SK-N-MC (cell line): Measurements from ENCODE around the gene R3HDM4.

Experiments
- EZH2 ChIP-seq: fragments of 200-600 bp; sonication (generic); IDR thresholded peaks from one replicate; pipeline ENCODE4 v1.6.1; 2017; ENCODE audit warnings: antibody characterized with exemption
- FOXP2 ChIP-seq: optimal IDR thresholded peaks from 2 replicates; pipeline ENCODE3; 2011; ENCODE audit warnings: mild to moderate bottlenecking, moderate library complexity; ENCODE audit not compliant: insufficient read depth; ENCODE audit errors: extremely low read length, control extremely low read depth
- POLR2AphosphoS5 ChIP-seq: IDR thresholded peaks from 2 replicates; pipeline ENCODE4 v1.6.1; 2012; ENCODE audit warnings: mild to moderate bottlenecking, low read depth, low read length, borderline replicate concordance

GRCh38 chr19:952680-953444 is 39.8 kb upstream of the R3HDM4 start:
- TF ChIP-seq EZH2 = no peak
- TF ChIP-seq POLR2AphosphoS5 = no peak
- TF ChIP-seq FOXP2 = no peak
